AG20443 (cell line): ENCODE measurements around the gene GSTM1.
"Not testable (repeated sequence)": the region's sequence is repeated elsewhere in the genome, so short reads cannot be mapped to it uniquely, and the experiment has no call there.

ENCODE experiments used
- DNase-seq: peaks from one replicate; pipeline ENCODE4 v3.0.0; 2012; ENCODE audit warnings: low spot score, mixed read lengths

GSTM1 gene

DNA sequence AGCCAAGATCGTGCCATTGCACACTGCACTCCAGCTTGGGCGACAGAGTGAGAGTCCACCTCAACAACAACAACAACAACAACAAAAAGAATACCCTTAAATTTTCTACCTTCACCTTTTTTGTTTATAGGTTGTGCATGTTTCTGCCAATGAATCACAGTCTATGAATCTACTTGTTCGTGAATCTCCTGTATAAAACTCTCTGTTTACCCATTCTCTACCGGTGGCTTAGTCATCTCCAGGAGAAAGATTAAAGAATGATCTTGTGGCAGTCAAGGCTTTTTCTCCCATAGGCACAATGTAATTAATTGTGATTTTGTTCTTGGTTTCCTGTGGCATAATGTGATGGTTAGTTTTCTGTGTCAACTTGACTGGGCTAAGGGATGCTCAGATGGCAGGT, 10.2 kb downstream of the GSTM1 start:
- not testable (repeated sequence) for DNase-seq

DNA sequence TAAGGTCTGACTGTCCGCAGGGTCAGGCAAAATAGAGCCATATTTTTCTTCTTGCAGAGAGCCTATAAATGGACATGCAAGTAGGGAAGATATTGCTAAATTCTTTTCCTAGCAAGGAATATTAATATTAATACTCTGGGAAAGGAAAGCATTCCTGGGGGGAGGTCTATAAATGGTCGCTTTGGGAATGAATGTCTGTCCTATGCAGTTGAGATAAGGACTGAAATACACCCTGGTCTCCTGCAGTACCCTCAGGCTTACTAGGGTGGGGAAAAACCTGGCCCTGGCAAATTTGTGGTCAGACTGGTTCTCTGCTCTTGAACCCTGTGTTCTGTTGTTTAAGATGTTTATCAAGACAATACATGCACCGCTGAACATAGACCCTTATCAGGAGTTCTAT, 15.3 kb downstream of the GSTM1 start:
- not testable (repeated sequence) for DNase-seq

DNA sequence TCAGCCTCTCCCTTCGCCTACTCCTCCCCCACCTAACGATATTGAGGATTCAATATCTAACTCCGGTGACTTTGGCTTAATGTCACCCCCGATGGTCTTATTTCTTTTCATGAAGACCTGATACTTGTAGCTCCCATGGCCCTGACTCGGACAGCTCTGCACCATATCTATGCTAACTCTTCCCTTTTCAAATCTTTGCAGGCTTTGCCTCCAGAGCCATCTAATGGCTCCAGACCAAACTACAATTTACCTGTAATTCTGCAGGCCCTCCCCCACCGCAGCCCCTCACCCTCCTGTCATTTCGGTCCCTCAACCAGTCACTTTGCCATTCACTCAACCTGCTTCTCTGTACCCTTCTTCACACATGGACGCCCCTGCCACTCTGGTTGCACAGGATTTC, 16.6 kb downstream of the GSTM1 start:
- DNase-seq = peak; percentile 1

DNA sequence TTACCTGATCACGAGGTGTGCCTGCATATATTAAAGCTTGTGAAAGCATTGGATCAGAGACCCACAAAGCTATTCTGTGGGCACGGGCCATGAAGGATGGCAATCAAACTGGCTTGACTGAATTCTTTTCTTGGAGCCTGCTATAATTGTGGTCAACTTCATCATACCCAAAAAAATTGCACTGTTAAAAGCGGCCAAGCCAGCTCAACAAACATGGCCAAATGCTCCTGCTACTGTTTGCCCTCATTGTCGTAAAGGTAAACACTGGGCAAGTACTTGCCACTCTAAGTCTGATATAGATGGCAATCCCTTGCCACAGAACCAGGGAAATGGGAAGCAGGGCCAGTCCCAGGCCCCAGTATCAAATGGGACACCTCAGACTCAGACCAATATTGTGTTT, 17.8 kb downstream of the GSTM1 start:
- DNase-seq = no peak

DNA sequence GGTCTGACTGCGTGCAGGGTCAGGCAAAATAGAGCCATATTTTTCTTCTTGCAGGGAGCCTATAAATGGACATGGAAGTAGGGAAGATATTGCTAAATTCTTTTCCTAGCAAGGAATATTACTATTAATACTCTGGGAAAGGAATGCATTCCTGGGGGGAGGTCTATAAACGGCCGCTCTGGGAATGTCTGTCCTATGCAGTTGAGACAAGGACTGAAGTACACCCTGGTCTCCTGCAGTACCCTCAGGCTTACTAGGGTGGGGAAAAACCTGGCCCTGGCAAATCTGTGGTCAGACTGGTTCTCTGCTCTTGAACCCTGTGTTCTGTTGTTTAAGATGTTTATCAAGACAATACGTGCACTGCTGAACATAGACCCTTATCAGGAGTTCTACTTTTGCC, 21.3 kb downstream of the GSTM1 start:
- not testable (repeated sequence) for DNase-seq

DNA sequence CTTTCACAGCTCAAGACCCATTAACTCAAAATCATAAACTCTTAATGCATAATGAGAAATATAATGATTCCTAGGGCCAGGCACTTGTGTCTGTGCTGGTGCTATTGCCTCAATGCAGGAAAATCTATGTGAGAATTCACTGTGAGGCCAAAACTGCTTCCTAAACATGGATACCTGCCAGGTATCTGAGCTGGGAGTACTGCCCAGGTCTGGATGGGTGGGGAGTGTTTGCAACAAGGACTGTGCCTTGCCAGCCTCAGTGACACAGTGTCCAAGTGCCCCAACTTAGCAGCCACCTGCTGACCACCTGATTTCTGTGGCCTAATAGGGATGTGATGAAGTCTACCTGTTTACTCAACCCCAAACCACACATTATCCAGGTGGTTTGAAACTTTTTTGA, 22.2 kb downstream of the GSTM1 start:
- DNase-seq = not testable (repeated sequence)

DNA sequence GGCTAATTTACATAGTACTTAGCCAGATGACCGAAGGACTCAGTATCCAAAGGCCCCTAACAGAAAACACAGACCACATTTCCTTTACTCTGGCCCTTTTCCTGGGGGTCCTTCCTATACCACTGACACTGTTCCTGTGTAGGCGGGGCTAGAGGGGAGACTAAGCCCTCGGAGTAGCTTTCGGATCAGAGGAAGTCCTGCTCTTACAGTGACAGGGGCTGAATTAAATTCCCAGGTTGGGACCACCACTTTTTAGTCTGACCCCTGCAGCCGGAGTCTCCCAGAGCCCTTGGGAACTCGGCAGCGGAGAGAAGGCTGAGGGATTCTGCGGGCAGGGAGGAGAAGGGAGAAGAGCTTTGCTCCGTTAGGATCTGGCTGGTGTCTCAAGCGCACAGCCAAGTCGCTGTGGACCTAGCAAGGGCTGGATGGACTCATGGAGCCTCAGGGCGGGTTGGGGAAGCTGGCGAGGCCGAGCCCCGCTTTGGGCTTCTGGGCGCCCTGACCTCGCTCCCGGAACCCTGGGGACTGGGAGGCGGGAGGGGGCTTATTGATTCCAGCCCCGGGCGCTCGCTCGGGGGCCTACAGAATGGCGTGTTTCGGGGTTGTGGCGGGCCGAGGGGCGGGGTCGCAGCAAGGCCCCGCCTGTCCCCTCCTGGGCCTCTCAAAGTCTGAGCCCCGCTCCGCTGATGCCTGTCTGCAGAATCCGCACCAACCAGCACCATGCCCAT, 24.1 kb downstream of the GSTM1 start, which contains the start of gene GSTM5:
Gene GSTM5 (plus strand): TSS at position 659 of the 728 bp plus-strand sequence. CDS start 62 bp downstream, at position 721.
- peak; percentile 21 for DNase-seq

DNA sequence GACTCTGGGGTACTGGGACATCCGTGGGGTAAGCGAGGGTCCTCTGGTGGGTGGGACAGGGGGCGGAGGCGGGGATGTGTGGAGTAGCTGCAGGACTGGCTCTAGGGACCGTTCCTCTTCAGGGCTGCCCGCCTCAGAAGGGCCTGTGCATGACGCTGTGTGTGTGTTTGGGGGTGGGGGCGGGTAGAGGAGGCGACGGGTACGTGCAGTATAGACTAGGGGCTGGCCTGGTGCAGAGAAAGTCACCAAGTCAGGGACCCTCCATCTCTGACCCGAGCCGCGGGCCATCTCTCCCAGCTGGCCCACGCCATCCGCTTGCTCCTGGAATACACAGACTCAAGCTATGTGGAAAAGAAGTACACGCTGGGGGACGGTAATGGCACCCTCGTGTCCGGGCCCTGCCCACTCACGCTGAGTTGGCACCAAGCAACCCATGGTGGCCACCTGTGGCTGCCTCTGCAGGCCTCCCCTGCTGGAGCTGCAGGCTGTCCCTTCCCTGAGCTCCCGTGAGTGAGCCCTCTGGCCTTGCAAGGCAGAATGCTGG, 24.8 kb downstream of the GSTM1 start:
- DNase-seq = no peak

DNA sequence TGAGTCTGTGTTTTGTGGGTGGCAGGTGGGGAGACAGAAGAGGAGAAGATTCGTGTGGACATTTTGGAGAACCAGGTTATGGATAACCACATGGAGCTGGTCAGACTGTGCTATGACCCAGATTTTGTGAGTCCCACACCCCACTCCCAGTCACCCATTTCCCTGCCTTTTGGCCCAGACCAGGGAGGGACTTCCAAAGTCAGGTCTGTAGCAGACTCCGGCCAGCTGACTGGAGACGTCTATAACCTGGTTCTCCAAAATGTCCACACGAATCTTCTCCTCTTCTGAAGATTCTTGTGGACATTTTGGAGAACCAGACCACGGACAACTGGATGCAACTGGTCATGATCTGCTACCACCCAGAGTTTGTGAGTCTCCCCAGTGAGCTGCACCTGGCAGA, 26.0 kb downstream of the GSTM1 start:
- peak; percentile 2 for DNase-seq

DNA sequence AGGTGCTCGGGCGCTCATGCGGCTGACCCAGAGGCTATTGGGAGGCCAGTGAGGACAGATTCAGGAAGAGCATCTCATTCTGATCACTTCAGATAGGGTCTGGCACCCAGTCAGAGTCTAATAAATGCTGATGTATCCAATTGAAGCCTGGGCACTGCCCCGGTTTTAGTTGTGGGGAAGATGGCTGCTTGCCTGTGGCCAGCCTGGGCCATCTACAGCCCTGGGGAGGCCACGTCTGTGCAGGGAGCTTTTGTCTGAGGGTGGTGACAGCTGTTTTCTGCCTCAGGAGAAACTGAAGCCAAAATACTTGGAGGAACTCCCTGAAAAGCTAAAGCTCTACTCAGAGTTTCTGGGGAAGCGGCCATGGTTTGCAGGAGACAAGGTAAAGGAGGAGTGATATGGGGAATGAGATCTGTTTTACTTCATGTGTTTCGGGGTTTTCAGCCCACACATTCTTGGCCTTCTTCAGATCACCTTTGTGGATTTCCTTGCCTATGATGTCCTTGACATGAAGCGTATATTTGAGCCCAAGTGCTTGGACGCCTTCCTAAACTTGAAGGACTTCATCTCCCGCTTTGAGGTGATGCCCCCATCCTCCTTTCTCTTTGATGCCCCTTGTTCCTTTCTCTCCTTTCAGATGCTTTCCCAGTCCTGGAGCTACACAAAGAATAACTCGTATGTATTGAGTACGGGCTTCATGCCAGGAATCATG, 27.2 kb downstream of the GSTM1 start:
- DNase-seq = peak; percentile 1

DNA sequence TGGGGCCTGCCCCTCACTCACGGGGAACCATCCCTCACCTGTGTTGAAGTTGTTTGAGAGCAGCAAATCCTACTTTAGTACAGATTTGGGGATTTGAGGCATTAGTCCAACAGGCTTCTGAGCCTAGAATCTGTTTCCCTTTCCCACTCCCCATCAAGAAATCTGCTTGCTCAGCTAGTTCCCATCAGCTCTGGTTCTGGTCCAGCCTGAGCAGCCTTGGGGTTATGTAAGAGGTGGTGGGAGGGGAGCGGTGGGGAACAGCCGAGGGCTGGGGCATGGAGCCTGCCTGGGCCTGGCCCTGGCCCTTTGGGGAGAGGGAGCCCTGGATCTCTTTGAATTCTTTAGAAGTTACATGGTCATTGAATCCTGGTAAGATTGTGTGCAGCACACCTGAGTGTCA, 28.5 kb downstream of the GSTM1 start:
- no peak for DNase-seq

DNA sequence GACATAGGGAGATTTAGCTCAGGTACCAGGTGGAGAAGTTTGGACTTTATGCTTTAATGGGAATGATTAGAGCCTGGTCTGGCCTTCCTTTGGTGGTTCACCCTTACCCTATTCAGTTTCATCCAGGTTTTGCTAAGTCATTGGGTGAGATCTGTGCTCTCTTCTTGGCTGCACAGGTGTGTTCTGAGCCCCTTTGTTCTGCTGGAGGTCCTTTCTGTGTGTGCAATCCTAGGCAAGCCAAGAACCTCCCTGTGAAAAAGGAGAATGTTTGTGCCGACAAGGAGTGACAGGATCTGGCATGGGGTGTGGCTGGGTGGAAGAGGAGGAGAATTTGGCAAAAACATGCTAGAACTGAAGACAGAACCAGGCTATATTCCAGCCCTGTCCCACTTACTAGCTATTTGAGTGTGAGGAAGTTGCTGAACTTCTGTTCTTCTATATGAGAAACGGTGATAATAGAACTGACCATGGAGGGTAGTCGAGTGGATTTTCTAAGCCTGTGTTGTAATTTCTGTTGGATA, 29.0 kb downstream of the GSTM1 start:
- peak; percentile 47 for DNase-seq

DNA sequence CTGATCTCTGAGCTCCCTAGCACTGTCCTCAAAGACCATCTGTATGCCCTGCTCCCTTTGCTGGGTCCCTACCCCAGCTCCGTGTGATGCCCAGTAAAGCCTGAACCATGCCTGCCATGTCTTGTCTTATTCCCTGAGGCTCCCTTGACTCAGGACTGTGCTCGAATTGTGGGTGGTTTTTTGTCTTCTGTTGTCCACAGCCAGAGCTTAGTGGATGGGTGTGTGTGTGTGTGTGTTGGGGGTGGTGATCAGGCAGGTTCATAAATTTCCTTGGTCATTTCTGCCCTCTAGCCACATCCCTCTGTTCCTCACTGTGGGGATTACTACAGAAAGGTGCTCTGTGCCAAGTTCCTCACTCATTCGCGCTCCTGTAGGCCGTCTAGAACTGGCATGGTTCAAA, 30.1 kb downstream of the GSTM1 start:
- no peak for DNase-seq

DNA sequence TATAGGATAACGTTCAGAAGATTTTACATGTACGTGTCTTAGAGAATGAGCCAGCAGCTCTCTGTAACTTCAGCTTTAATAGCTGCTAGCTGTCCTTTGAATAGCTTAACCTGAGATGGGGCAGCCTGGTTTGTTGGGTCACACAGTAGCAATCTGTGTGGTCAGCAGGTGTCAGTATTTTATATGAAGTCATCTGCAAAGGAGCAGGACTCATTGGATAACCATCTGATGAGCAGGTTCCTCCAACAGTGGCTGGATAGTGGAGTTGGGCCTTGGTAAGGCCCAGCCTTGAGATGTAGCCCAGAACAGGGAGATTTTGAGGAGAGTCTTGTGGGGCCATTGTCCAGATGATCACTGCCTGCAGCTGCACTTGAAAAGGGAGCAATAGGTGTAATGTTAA, 30.9 kb downstream of the GSTM1 start:
- DNase-seq = no peak

DNA sequence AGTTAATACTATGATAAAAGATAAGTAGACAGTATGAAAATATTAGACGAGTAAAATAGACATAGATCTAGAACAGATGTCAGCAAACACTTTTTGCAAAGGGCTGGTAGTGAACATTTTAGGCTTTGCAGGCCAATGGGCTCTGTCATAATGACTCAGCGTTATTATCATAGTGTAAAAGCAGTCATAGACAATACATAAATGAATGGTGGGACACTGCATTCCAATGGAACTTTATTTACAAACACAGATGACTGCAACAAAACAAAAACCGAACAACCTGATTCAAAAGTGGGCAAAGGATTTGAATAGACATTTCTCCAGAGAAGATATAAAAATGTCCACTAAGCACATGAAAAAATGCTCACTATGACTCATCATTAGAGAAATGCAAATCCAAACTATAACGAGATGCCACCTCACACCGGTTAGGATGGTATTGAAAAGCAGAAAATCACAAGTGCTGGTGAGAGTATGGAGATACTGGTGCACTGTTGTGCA, 31.8 kb downstream of the GSTM1 start:
- DNase-seq = peak; percentile 49

DNA sequence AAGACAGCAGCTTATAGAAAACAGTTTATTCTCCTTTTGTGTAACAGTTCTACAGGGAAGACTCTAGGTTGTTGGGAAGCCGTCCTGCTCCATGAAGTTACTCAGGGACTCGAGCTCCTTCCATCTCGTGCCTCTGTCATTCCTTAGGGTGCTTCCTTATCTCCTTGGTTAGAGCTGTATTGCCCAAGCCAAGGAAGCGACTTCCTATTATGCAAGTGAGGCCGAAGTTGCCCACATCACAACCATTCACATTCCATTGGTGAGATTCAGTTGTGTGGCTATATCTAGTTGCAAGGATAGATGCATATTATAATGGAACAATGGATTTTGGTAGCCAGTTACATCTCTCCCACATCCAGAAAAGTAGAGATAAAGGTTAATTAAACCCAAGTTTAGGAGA, 33.4 kb downstream of the GSTM1 start:
- no peak for DNase-seq

DNA sequence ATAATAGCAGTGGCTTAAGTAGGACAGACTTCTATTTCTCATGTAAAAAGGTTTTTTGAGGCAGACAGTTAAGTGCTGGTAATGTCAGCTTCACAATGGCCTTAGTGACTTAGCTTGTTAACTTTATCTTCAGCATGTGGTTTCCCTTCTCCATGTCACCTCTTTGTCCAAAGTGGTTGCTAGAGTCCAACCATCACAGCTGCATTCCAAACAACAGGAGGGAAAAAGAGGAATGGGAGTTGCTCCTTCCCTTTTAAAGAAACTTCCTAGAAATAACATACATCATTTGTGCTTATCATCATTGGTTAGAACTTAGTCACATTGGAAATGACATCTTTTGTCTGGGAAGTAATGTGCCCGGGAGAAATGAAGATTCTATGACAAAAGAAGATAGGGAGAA, 34.4 kb downstream of the GSTM1 start:
- DNase-seq = no peak

DNA sequence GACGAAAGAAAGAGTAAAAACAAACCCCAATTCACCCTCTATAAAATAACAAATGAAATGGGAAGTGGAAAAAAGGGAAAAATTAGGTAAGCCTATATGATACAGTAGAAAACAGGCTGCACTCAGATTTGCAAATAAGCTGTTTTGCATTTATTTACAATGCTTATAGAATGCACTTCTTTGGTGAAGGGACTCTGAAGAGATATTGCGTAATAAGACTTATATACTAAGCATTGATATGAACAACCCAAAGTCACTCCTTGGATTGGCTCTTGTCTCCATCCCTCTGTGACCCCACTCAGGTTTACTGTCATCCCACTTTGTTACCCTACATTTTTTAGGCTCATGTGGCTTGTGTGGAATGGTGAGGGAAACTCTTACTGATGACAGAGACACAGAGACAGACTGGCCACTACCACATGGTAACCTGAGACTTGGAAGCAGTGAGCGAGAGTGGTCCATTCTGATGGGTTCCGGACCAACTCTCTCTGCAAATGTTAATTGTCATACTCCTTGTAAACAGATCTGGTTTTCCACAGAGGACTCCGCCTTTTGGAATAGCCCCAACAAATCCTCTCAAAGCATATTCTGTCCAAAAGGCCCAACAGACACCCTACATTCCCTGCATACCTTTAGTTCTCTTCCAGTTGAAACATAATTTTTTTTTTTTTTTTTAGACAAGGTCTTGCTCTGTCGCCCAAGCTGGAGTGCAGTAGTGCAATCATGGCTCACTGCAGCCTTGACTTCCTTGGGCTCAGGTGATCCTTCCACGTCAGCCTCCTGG, 35.5 kb downstream of the GSTM1 start:
- DNase-seq = peak; percentile 64

DNA sequence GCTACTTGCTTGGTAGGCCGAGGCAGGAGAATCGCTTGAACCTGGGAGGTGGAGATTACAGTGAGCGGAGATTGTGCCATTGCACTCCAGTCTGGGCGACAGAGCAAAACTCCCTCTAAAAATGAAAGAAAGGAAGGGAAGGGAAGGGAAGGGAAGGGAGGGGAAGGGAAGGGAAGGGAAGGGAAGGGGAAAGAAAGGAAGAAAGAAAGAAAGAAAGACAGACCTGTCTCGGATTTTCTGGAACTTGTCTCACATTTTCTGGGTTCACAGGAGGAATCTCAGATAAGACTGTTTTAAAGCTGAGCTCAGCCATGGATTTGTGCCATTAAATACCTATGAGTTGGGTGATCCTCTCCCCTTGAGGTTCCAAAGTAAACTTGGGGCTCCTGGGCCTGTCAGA, 37.3 kb downstream of the GSTM1 start:
- DNase-seq = no peak

DNA sequence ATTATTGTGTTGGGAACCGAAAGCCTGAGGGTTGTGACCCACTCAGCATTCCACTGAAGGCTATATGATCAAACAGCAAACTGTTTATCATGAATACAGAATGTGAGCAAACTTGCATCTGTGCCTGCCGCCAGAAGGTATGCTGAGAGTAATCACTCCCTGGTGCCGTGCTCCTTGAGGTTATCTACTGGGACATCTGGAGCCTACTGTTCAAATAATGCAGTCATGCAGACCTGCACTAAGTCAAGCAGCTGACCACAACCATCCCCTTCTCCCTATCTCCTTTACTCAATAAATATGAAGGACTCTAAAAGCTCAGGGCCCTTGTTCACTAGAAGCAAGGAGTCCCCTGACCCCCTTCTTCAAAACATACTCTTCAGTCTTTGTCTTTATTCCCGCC, 37.9 kb downstream of the GSTM1 start:
- no peak for DNase-seq

DNA sequence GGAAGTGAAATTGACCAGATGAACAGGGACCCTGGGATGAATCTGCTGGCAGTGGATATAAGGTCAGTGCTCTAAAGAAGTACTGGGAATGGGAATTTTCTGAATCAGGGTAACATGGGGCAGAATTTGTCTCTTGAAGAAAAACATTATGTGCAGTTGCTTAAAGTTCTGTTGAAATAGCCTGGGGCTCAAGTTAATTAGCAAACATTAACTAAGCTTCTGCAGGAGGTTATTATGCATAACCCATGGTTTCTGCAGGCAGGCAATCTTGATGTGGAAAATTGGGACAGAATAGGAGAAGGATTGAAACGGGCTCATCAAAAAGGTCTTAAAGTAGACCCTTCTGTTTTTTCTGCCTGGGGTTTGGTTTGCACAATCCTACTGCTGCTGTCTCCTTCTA, 38.4 kb downstream of the GSTM1 start:
- DNase-seq = no peak

DNA sequence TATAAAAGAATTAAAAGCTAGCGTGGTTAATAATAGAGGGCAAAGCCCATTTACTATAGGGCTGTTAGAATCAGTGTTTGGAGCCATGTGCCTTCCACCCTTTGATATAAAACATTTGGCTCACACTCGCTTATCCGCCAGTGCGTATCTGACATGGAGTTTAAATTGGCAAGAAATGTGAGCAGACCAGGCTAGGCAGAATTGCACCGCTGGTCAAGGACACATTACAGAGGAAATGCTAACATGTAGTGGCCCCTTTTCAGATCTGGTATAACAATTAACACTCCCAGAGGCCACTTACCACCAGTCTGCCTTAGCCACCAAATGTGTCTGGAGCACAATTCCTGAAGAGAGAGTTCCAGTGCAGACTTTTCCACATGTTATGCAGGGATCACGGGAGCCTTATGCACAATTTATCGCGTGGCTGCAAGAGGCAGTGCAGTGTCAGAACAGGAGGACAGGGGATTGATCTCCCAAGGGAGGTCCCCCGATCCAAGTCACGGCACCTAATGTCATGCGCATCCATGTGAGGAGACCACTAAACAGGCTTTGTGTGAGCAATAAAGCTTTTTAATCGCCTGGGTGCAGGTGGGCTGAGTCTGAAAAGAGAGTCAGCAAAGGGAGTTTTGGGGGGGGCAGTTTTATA, 39.2 kb downstream of the GSTM1 start:
- DNase-seq = no peak
